Activated CD4-positive, alpha-beta T cell treated with anti-CD3 and anti-CD28 coated beads, Interleukin-2, amount 10 ng/mL, durations not matched to agents 7 days and 5 days (primary cell): Measurements from ENCODE around the gene RPL36. TPM values are rescaled to one million over a fixed set of nuclear protein-coding genes. Genes with fewer than 3 reads are reported as not detected.

Experiments
- CTCF ChIA-PET: fragments of 350-600 bp; sonication (Branson Sonifier 250); formaldehyde crosslinking; loops from one replicate; lab custom pipeline; 2021; ENCODE audit warnings: antibody characterized with exemption; lab: Charles Lee
- POLR2A ChIA-PET: fragments of 350-600 bp; sonication (Branson Sonifier 250); formaldehyde crosslinking; loops from one replicate; lab custom pipeline; 2021; ENCODE audit warnings: antibody characterized with exemption; lab: Charles Lee
- DNase-seq: peaks from one replicate; pipeline ENCODE4 v3.0.0-alpha.2; 2020
- H3K27ac Mint-ChIP-seq: one replicate; pipeline ENCODE4 v1.8.0; 2021; ENCODE audit warnings: mild to moderate bottlenecking, moderate library complexity, mixed read lengths
- H3K27me3 Mint-ChIP-seq: one replicate; pipeline ENCODE4 v1.8.0; 2021; ENCODE audit warnings: mixed read lengths
- H3K36me3 Mint-ChIP-seq: one replicate; pipeline ENCODE4 v1.8.0; 2021; ENCODE audit warnings: low read depth, mixed read lengths
- H3K4me1 Mint-ChIP-seq: one replicate; pipeline ENCODE4 v1.8.0; 2021; ENCODE audit warnings: mixed read lengths
- H3K4me3 Mint-ChIP-seq: one replicate; pipeline ENCODE4 v1.8.0; 2021; ENCODE audit warnings: mild to moderate bottlenecking, moderate library complexity, mixed read lengths
- H3K9me3 Mint-ChIP-seq: one replicate; pipeline ENCODE4 v1.8.0; 2021; ENCODE audit warnings: mixed read lengths
- total RNA-seq, 2 experiments: library from RNA; stranded (reverse); gene quantifications; one replicate each; pipeline ENCODE4 v1.2.3, GENCODE V29; 2021

Gene RPL36
- total RNA-seq, 2 experiments from 2014 or later, result 880 to 925 TPM

DNA sequence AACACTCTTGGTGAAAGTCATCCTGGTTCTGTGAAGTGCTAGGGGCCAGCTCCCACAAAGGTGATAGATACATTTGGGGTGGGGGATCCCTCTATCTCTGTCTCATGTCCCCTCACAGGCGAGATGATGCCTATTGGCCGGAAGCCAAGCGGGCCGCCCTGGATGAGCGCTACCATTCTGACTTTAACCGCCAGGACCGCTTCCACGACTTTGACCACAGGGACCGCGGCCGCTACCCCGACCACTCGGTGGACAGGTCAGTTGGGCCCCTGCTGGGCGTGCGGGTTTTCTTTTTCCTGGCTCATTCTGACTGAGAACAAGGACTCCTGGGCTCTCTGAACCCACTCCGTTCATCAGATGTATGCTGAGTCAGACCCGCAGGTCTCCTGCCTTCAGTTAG, 26.2 kb upstream of the RPL36 start:
- Mint-ChIP-seq H3K9me3 (no peaks in the 10 kb centered on the region), H3K27me3 (no peaks in the 10 kb centered on the region), H3K4me1 (no peaks in the 10 kb centered on the region), H3K36me3 (peaks cover 58% of the 10 kb centered on the region), H3K27ac (no peak overlapping the region), H3K4me3 (no peak overlapping the region)
- no peak for DNase-seq
- CTCF ChIA-PET, result interaction anchor here (1.7 kb wide), 1 partner anchor 12 kb away, joined by 8 read pairs; no protein-coding TSS in a partner anchor
- POLR2A ChIA-PET, result no interaction called here

GRCh38 chr19:5664515-5664914, 25.6 kb upstream of the RPL36 start:
- ChIA-PET CTCF (interaction anchor here (1.7 kb wide), 1 partner anchor 12 kb away, joined by 8 read pairs; no protein-coding TSS in a partner anchor), POLR2A (no interaction called here)
- H3K27ac Mint-ChIP-seq, result no peak overlapping the region
- H3K4me3 Mint-ChIP-seq, result no peak overlapping the region
- no peaks in the 10 kb centered on the region for H3K9me3 Mint-ChIP-seq
- H3K36me3 Mint-ChIP-seq, result peaks cover 60% of the 10 kb centered on the region
- H3K4me1 Mint-ChIP-seq, result no peaks in the 10 kb centered on the region
- DNase-seq, result no peak
- H3K27me3 Mint-ChIP-seq, result no peaks in the 10 kb centered on the region

DNA sequence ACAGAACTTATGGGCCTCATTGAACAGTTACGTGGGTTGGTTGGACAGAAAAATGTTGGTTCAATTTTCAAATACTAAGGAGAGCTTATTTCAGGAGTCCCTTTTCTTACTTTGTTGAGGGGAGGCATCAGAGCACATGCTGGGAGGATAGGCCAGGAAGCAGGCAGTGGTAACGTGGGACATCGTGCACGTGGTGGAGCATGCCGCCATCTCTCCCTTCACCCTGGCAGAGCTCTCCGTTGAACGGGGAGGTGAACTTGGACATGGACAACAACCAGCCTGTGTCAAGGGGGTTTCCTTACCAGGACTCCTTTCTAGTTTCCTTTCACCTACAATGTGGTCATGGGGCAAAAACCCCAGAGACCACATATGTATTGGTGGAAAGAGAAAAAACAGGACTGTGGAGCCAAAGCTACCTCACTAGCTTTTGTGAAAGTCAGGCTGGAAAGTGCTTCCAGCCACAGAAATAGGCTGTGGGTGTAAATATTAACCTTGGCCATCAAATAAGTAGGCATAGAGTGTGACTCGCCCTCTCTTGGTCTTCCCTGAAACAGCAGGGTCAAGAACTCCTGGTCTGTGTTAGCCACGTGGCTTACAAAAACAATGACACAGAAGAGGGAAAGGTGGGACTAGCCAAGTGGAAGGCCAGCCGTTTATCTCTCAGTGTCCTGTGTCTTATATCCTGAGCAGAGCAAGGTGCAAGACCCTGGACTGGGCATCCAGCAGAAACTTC, 24.1 kb upstream of the RPL36 start:
- POLR2A ChIA-PET, result no interaction called here
- Mint-ChIP-seq H3K4me1 (no peaks in the 10 kb centered on the region), H3K36me3 (peaks cover 56% of the 10 kb centered on the region), H3K27me3 (no peaks in the 10 kb centered on the region), H3K27ac (no peak overlapping the region), H3K9me3 (no peaks in the 10 kb centered on the region), H3K4me3 (no peak overlapping the region)
- CTCF ChIA-PET, result interaction anchor here (0.8 to 1.6 kb wide), 3 partner anchors 11 to 45 kb away, joined by 3 to 4 read pairs (median 3); no protein-coding TSS in a partner anchor
- DNase-seq, result no peak

- H3K9me3 Mint-ChIP-seq, result no peaks in the 10 kb centered on the region
- H3K27ac Mint-ChIP-seq, result no peak overlapping the region
- peaks cover 55% of the 10 kb centered on the region for H3K36me3 Mint-ChIP-seq
- H3K4me3 Mint-ChIP-seq, result no peak overlapping the region
- ChIA-PET CTCF (interaction anchor here (0.8 to 1.6 kb wide), 2 partner anchors 19 to 46 kb away, joined by 3 to 4 read pairs; no protein-coding TSS in a partner anchor), POLR2A (no interaction called here)
- DNase-seq, result no peak
- no peaks in the 10 kb centered on the region for H3K4me1 Mint-ChIP-seq
- no peaks in the 10 kb centered on the region for H3K27me3 Mint-ChIP-seq
These were observed 23.0 kb upstream of the RPL36 start for GRCh38 chr19:5666921-5667610.

GRCh38 chr19:5667751-5668271, 22.3 kb upstream of the RPL36 start:
- no peak overlapping the region for H3K4me3 Mint-ChIP-seq
- H3K27me3 Mint-ChIP-seq, result no peaks in the 10 kb centered on the region
- no peak for DNase-seq
- peaks cover 54% of the 10 kb centered on the region for H3K36me3 Mint-ChIP-seq
- H3K9me3 Mint-ChIP-seq, result no peaks in the 10 kb centered on the region
- ChIA-PET CTCF (no interaction called here), POLR2A (no interaction called here)
- no peaks in the 10 kb centered on the region for H3K4me1 Mint-ChIP-seq
- H3K27ac Mint-ChIP-seq, result no peak overlapping the region

- CTCF ChIA-PET, result interaction anchor here (1.2 to 1.6 kb wide), 2 partner anchors 8 to 21 kb away, joined by 3 to 6 read pairs; partner anchors contain the start of gene RPL36
- no peaks in the 10 kb centered on the region for H3K27me3 Mint-ChIP-seq
- no peak overlapping the region for H3K4me3 Mint-ChIP-seq
- DNase-seq, result no peak
- POLR2A ChIA-PET, result no interaction called here
- no peaks in the 10 kb centered on the region for H3K9me3 Mint-ChIP-seq
- H3K36me3 Mint-ChIP-seq, result peaks cover 52% of the 10 kb centered on the region
- no peaks in the 10 kb centered on the region for H3K4me1 Mint-ChIP-seq
- no peak overlapping the region for H3K27ac Mint-ChIP-seq
These were observed 20.9 kb upstream of the RPL36 start for GRCh38 chr19:5669212-5669611.

GRCh38 chr19:5671600-5671999, 18.5 kb upstream of the RPL36 start:
- H3K4me1 Mint-ChIP-seq, result no peaks in the 10 kb centered on the region
- peaks cover 31% of the 10 kb centered on the region for H3K36me3 Mint-ChIP-seq
- no peaks in the 10 kb centered on the region for H3K9me3 Mint-ChIP-seq
- no peak overlapping the region for H3K27ac Mint-ChIP-seq
- CTCF ChIA-PET, result interaction anchor here (1.4 kb wide), 2 partner anchors 16 to 20 kb away, joined by 4 to 5 read pairs; no protein-coding TSS in a partner anchor
- no peaks in the 10 kb centered on the region for H3K27me3 Mint-ChIP-seq
- no peak overlapping the region for H3K4me3 Mint-ChIP-seq
- no peak for DNase-seq
- POLR2A ChIA-PET, result no interaction called here

DNA sequence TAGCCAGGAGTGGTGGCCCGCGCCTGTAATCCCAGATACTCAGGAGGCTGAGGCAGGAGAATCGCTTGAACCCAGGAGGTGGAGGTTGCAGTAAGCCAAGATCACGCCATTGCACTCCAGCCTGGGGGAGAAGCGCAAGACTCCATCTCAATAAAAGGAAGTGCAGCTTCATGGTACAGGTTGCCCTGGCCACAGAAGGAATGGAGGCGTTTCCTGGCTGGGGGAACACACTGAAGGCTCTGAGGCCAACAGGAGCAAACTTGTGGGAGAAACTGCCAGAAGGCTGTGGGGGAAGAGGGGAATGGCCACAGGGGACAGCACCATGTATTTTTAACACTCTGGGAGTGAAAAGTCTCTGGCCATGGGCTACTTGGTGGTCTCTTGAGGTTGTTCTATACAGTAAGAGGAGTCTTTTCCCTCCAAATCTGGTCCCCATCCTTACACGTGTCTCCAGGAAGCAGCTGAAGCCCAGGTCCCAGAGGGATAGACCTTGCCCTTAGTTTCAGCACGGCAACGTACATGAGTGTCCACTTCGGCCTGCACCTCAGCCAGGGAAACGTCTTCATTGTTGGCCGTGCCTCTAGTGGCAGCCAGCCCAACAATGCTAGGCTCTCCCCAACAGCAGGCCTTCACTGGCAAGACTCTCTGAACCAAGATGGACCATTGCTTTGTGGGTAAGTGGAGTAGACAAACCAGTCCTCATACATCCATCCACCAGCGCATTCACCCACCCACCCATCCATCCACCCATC, 17.2 kb upstream of the RPL36 start:
- no peaks in the 10 kb centered on the region for H3K9me3 Mint-ChIP-seq
- ChIA-PET POLR2A (no interaction called here), CTCF (no interaction called here)
- H3K36me3 Mint-ChIP-seq, result peaks cover 20% of the 10 kb centered on the region
- no peaks in the 10 kb centered on the region for H3K27me3 Mint-ChIP-seq
- H3K4me3 Mint-ChIP-seq, result no peak overlapping the region
- H3K27ac Mint-ChIP-seq, result no peak overlapping the region
- no peaks in the 10 kb centered on the region for H3K4me1 Mint-ChIP-seq
- DNase-seq, result no peak

GRCh38 chr19:5673752-5674151, 16.3 kb upstream of the RPL36 start:
- CTCF ChIA-PET, result no interaction called here

GRCh38 chr19:5674714-5675113, 15.4 kb upstream of the RPL36 start:
- Mint-ChIP-seq H3K36me3 (peaks cover 13% of the 10 kb centered on the region), H3K4me3 (no peak overlapping the region), H3K27me3 (no peaks in the 10 kb centered on the region), H3K9me3 (no peaks in the 10 kb centered on the region), H3K4me1 (peaks cover 4% of the 10 kb centered on the region), H3K27ac (no peak overlapping the region)
- no peak for DNase-seq
- ChIA-PET CTCF (interaction anchor here (1.6 to 2.3 kb wide), 2 partner anchors 12 to 15 kb away, joined by 6 to 10 read pairs; partner anchors contain the start of gene RPL36), POLR2A (no interaction called here)

More at GRCh38 chr19:5673752-5674151, 16.3 kb upstream of the RPL36 start:
- Mint-ChIP-seq H3K27ac (no peak overlapping the region), H3K9me3 (no peaks in the 10 kb centered on the region), H3K4me3 (no peak overlapping the region), H3K36me3 (peaks cover 19% of the 10 kb centered on the region), H3K27me3 (no peaks in the 10 kb centered on the region), H3K4me1 (no peaks in the 10 kb centered on the region)
- POLR2A ChIA-PET, result no interaction called here
- no peak for DNase-seq

GRCh38 chr19:5676105-5676771, 13.9 kb upstream of the RPL36 start:
- Mint-ChIP-seq H3K4me3 (no peak overlapping the region), H3K27ac (no peak overlapping the region), H3K4me1 (peaks cover 8% of the 10 kb centered on the region), H3K36me3 (peaks cover 13% of the 10 kb centered on the region), H3K9me3 (no peaks in the 10 kb centered on the region), H3K27me3 (no peaks in the 10 kb centered on the region)
- no peak for DNase-seq
- ChIA-PET CTCF (interaction anchor here (0.9 to 2.3 kb wide), 4 partner anchors 11 to 14 kb away, joined by 3 to 10 read pairs (median 7); partner anchors contain the start of gene RPL36), POLR2A (no interaction called here)

GRCh38 chr19:5676772-5677105, 13.4 kb upstream of the RPL36 start:
- CTCF ChIA-PET, result interaction anchor here (0.9 to 2.3 kb wide), 3 partner anchors 10 to 13 kb away, joined by 3 to 10 read pairs (median 8); partner anchors contain the start of gene RPL36
- Mint-ChIP-seq H3K4me1 (peaks cover 13% of the 10 kb centered on the region), H3K27ac (no peak overlapping the region), H3K9me3 (no peaks in the 10 kb centered on the region), H3K4me3 (no peak overlapping the region), H3K27me3 (no peaks in the 10 kb centered on the region), H3K36me3 (peaks cover 12% of the 10 kb centered on the region)
- POLR2A ChIA-PET, result no interaction called here
- DNase-seq, result no peak
